HG03196 (cell line): ENCODE results near the gene LAYN.

Experiments
- ATAC-seq: cut with Tn5 transposase; IDR thresholded peaks from one replicate; pipeline ENCODE4 v1.9.1; 2021; ENCODE audit not compliant: unreplicated experiment

LAYN gene

DNA sequence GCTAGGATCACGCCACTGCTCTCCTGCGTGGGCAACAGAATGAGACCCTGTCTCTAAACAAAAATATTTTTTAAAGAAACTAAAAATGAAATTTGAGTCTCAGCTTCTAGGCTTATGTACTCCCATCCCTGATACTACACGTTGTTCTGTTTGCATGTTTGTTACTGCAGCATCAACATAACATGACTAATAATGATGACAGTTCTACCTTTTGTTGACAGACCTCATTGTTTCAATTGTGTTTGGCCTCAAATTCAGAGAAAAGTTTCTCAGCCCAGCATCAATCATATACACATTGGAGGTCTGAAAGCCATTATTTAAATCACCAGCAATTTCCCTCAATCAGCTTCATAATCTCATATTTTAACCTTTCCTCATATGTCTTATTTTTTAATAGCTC, 20.8 kb downstream of the LAYN start:
- ATAC-seq = no peak

DNA sequence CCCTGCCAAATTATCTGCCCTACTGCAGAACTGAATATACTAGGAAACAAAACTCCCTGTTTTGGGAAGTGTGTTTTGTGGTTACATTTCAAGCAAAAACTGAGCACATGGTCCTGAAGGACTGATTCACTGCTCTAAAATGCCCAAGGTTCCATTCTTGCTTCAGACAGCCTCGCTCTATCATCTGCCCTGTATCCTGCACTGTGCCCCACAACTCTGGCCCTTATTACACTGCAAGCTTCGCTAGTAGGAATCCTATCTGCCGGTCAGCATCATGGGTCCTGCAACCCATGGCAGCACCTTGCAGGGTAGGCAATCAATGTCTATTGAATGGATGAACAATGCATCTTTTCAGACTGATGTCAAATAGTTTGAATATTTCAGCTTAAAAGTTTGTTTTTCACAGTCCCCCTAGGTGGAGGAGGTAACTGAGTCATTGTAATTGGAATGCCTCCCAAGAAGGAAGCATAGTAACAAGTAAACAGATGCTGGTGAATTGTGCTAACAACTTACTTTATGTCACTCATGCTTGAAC, 21.3 kb downstream of the LAYN start:
- ATAC-seq = no peak

DNA sequence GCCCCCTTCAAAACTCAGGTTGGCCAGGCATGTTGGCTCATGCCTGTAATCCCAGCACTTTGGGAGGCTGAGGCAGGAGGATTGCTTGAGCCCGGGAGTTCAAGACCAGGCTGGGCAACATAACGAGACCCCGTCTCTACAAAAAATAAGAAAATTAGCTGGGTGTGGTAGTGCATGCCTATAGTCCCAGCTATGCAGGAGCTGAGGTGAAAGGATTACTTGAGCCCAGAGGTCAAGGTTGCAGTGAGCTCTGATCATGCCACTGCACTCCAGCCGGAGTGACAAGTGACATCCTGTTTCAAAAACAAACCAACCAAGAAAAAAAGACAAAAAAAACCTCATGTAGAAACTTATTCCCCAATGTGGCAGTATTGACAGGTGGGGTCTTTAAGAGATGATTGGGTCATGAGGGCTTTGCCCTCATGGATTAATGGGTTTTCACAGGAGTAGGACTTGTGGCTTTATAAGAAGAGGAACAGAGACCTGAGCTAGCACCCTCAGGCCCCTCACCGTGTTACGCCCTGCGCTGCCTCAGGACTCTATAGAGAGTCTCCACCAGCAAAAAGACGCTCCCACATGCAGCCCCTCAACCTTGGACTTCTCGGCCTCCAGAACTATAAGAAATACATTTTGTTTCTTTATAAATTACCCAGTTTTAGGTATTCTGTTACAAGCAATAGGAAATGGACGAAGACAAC, 22.3 kb downstream of the LAYN start:
- ATAC-seq = no peak

DNA sequence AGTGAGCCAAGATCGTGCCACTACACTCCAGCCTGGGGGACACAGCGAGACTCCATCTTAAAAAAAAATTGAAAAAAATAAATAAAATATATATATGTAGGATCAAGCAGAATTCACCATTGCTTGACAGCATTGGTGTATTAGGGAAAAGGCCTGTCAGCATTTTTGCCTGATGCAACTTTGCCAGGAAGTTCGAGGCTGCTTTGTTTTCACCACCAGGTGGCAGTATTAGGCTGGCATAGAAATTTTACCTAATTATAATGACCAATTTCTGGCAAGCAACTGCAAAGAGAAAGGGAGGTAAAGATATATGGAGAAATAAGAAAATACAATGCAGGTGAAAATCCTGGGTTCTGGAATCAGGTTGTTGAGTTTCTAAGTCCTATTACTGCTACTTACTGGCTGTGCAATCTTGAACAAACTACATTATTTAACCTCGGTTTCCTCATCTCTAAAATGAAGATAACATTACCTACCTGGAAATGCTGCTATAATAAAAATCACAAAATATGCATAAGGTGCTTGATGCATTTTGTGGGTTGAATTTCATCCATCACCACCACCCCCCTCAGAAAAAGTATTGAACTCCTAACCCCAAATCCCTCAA, 24.7 kb downstream of the LAYN start:
- ATAC-seq = no peak

DNA sequence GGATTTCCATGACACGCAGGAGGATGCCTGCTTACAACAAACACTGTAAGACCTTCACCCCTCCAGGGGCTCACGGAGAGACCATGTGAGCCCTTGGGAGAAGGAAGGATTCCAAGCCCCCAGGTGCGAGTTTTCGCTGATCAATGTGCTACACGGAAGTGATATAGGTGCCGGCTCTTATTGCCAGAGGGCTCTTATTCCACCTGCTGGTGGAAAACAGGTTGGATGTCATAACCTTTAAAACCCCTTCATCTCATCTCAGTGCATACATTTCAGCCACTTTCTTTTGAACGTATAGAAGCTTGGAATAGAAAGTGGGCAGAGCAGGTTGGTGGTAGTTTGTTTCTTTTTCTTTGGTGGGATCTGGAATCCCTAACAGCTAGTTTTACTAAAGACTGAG, 25.8 kb downstream of the LAYN start:
- ATAC-seq = no peak

DNA sequence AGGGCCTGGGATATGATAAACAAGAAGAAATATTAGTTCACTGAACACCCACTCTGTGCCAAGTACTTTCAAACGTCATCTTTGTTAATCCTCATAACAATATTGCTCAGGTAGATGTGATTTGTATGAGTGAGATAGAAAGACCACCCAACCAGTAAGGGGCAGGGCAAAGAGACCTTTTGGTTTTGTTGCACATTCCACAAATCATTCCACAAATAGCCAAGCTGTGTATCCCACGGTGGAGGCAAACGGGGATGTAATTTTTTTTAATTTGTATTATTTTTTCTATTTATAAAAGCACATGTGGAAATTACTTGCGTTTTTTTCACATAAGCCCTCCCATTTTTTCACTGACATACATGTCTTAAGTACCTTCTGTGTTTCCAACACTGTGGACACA, 29.0 kb downstream of the LAYN start:
- no peak for ATAC-seq

DNA sequence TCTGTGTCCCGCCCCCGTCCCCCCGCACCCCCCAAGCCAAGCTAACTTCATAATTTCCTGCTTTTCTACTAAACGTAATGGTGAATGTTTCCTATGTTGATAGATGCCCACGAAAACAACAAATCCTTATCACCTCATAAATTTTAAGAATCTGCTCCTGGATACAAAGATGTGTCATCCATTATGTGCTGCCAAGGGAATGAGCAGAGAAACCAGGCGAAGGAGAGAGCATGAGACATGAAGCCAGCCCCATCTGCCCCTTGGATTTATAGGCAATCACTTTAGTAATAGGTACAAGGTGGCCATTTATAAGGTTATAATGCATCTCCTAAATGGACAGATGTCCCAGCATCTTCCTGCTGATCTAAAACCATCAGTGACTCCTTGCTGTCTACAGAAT, 30.3 kb downstream of the LAYN start:
- no peak for ATAC-seq

DNA sequence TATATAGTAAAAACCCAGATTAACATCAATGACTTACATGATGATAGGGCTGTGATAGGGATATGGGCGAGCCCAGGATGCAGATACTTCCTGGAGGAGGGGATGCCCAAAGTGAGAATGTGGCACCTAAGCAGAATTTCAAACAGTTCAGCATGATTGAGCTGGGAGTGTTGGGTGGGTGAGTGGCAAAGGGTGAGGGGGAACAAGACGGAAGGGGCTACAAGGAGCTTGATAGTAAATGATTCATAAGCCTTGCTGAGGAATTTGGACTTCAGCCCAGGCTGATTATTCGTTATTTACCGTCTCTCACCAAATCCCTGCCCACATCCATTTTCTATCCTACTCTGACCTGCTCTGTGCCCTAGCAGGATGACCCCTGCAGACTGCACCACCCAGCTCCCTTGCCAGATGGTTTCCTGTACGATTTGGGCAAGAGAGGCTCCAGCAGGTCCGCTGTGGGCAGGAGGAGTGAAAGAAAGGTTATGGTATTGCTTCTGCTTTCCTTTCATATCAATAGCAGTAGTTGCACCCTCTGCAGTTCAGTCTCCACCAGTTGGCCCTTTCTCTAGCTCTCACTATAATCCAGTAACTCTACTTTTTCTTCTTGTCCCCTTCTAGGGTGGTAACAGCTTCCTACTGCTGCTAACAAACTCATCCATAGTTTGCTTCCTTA, 31.4 kb downstream of the LAYN start:
- no peak for ATAC-seq

DNA sequence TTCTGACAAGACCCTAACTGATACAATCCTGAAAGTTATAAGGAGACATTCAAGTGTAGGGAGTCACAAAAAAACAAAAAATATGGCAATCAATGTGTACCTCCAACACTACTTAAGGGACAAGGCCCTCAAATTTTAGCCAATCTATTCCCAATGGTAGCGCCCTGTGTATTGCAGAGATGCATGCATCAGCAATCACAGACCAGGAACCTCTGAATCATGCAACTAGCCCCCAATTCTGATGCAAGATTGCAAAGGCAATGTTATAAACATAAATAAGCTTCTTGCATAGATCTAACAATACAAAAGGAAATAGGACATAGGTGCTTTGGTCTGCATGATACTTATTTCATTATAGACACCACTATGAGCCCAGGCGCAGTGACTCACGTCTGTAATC, 32.1 kb downstream of the LAYN start:
- no peak for ATAC-seq

DNA sequence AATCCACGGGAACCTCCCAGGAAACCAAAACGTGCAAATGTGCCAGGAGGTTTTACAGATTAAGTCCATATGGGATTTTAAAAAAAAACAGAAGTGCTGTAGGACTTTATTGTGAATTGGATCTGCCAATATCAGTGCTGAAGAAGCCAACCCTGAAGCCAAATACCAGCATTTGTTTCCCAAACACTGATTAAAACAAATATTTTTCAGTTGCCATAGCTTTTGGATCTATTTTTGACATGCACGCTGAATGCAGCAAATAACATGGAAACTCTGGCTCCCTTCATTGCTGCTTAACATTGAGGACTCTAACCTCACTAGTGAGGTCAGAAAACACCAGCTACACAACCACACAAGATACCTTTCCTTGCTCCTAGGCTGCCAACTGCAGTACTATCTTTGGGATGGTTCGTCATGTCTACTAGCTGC, 33.3 kb downstream of the LAYN start:
- no peak for ATAC-seq

DNA sequence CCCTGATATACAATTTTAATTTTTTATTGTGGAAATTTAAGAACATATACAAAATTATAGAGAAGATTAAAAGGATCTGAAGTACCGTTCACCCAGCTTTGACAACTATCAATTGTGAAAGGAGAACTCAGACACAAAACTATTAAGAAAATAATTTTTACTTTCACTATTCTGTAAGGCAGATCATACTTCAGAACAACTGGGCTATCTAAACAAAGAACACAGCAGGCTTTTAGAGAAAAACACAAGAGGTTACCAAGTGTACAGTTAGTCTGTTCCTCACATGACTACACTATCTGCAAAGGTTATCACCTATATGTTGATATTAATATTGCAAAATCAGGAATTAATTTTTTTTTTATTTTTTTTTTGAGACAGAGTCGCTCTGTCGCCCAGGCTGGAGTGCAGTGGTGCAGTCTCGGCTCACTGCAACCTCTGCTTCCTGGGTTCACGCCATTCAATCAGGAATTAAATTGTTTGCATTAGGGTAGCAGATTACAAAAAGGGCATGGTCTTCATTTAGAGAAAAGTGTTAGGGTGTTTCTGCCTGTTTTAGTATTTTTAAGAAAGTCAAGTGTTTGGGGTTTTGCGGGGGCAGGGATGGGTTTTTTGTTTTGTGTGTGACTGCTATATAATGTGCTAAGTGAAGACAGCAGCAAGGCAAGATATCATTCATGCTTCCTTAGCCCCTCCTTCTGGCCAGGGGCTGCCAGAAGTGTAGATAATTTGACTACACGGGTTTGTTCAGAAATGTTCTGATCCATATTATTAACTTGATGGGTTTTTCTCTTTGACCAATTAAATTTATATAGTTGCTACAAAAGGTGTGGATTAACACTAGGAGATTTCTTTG, 34.1 kb downstream of the LAYN start:
- no peak for ATAC-seq

DNA sequence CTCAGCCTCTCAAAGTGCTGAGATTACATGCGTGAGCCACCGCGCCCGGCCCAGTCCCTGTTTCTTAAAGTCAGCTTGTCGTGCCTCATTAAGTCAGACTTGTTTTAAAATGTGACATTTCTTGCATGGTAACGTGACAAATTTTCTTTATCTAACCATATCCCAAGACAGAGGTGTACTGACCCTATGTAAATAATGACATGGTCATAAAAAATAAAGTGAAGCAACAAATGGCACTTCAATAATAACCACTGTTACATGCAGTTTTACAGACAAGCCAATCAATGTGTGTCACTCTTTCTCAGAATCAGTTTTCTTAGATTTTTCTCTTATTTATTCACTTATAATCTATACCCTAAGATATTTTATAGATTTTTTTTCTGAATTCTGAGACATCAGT, 35.2 kb downstream of the LAYN start:
- no peak for ATAC-seq

DNA sequence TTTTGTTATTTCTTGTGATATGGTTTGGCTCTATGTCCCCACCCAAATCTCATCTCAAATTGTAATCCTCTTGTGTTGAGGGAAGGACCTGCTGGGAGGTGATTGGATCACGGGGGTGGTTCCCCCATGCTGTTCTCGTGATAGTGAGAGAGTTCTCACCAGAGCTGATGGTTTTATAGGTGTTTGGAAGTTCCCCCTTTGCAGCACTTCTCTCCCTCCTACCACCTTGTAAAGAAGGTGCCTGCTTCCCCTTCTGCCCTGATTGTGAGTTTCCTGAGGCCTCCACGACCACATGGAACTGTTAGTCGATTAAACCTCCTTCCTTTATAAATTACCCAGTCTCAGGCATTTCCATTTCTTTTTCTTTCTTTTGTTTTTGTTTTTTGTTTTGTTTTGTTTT, 37.3 kb downstream of the LAYN start:
- ATAC-seq = no peak

DNA sequence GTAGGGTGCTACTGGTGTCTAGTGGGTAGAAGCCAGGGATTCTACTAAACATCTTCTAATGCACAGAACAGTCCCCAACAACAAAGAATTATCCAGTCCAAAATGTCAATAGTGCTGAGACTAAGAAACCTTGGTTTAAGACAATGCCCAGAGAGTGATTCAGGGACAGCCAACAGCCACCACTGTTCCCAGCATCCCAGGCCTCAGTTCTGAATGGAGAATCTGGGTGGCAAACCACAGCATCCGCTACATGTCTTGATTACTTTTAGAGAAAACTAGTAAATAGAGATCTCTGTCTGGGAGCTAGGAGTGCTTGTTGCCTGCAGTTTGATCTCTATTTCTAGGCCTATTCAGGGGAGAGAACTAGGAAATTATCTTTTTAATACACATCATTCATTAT, 40.8 kb downstream of the LAYN start:
- no peak for ATAC-seq

DNA sequence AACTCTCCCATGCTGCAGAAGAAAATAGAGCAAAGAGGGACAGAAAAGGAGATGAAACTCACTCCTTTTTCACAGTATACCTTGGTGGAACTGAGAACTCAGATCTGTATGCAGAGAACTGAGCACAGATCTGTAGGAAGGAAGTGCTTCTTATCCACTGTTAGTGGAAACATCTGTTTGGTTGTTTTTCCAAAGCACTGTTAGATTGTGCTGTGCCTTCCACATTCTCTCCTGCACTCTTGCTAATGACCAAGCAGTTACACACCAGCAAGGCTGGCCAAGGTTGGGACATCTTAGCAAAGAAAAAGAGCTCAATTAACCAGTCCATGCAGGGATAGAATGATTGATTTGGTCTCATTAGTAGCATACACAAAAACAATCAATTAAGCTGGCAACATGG, 41.6 kb downstream of the LAYN start:
- no peak for ATAC-seq

DNA sequence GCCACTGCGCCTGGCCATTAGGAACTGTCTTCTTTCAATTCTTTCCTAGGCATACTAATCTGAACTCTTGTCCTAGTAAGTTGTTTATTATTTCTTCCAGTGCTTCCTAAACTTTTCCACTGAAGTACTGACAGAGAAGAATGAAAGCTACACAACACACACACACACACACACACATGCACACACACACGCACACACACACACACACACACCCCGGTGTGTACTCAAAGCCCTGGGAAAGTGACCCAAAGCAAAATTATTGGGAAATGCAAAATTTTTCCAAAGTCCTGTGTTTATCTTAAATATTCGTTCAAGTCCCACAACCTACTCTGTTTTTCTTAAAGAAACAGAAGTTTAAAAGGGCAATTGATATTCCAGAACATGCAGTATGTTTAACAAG, 42.4 kb downstream of the LAYN start:
- no peak for ATAC-seq

DNA sequence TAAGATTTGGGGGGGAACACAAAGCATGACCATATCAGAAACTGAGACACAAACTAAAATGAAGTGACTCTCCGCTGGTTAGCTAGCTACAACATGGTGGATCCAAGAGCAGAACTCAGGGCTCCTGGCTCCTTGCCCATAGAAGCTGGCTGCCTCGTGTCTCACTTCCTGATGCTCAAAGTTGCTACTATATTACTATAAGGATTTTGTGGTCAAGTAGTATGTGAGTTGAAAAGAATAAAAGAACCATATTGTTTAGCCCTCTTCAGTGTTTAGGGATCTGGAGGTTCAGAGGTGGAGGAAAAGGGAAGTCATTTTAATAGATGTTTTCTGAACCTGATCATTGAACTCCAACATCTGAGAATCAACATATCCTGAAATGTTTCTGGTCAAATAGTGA, 44.9 kb downstream of the LAYN start:
- no peak for ATAC-seq

DNA sequence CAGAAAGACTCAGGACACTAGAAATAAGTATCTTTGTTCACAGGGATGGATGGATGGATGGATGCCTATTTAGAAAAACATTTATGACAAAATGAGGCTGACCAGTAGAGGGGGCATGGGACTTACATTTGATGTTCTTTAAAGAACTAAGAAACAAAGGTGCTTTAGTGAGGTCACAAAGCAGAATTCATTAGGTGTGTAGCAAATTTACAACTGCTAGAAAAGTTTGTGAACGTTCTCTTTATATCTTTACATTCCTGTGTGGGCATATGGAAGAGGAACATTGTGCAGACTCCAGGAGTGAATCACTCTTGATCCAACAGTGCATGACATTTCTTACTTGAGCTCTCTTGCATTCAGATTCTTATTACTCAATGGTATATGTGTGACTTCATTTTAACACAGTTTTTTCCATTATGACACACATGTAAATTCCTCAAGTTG, 45.9 kb downstream of the LAYN start:
- ATAC-seq = no peak

DNA sequence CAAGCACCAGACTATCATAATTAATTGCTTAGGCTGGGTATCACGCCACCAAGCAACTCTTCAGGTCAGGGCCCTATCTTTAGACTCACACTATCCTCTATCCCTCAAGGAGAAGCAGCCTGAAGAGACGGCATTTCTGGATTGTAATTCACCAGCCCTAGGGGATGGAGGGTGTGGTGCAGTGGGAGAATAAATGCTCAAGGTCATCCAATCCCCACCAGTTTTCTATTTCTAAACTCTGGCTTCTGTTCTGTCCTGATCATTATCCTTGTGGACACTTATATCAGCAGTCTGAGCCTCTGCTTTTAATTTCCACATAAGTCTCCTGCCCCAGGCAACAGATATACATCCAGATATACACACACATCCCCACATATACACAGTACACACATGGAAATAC, 48.6 kb downstream of the LAYN start:
- no peak for ATAC-seq

DNA sequence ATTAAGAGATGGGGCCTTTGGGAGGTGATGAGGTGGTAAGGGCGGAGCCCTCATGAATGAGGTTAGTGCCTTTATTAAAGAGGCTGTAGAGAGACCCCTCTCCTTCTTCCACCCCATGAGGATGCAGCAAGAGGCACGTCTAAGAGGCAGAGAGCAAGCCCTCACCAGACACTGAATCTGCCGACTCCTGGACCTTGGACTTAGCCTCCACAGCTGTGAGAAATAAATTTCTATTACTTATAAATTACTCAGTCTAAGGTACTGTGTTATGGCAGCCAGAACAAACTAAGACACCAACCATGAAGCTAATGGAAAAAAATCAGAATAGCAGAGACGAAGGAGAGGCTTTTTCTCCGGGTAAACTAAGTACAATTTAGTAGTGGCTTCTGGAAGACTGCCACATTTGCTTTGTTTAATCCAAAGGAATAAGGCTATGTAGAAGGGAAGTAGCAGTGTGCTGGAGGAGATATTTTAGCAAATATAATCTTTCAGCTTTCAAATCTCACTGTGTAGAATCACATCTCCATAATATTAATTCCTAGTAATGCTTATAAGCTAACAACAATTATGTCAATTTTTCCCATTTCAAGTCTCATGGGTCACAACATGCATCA, 49.5 kb downstream of the LAYN start:
- ATAC-seq = no peak
